IPS-NIHi11 (cell line): Measurements from ENCODE around the gene SLC8A3.

Experiments
- DNase-seq: peaks from one replicate; pipeline ENCODE4 v3.0.0; 2012; ENCODE audit warnings: mixed read lengths, low spot score

SLC8A3 gene

DNA sequence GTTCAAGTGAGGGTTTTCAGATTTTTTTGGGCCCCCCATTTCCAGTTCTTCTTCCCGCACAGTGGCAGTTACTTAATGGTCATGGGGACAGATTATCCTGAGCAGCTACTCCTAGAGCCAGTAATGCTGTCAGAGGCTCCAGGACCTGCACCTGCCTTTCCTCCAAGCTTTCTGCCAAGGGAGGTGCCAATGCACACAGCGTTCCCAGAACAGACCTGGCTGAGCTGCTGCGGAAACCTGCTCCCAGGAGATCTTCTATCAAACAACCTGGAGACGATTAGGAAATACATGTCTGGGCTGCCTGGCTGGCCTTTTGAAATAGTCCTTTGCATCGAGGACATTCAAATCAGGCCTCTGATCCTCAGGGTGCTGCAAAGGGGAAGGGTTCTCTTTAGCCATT is 120.9 kb downstream of the SLC8A3 start:
- no peak for DNase-seq

DNA sequence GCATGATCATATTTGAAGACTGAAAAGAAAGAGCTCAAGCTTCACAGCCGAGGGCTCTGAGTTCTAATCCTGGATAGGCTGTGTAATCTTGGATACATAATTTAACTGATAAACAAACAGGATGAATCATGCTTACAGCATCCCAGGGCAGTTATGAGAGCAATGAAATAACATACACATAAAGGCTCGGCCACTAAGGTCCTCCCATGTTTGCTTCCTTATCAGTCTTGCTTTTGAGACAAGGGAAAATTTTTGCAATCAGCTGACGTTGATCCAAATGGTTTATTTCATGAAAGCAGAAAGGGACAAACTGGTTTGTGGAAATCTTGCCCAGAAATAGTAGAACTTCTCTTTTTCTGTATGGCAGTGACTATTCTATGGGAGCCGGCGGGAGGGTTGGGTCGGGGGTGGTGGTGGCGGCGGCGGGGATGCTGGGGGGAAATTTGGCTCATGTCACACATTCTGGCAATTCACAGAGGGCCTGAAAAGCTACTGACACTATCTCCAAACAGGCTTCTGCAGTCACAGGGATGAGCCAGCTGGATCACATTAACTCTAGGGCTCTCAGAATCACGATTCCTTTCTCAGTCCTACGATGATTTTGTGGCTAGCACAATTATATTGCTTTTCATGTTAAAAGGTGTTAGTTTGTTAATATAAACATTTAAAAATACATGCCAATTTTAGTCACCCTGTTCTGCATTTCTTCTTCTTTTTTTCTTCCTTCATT is 124.5 kb downstream of the SLC8A3 start:
- no peak for DNase-seq

GRCh38 chr14:70061108-70061507 is 127.6 kb downstream of the SLC8A3 start:
- no peak for DNase-seq

DNA sequence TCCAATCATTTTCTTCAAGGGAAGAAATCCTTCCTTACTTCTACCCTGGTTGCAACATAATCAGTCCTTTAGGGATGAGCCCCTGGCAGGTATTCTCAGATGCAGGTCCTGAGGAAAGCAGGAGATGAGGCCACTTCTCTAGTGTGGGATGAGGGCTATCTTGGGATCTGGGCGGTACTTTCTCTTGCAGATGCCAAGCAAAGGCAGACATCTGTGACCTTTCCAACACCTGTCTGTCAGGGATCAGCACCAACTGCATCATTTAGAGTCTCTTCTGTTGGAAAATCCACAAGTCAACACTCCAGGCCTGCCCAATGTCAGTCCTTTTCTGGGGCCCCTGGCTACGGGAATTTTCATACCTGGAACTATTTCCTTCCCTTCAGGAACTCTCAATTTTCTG is 129.2 kb downstream of the SLC8A3 start:
- no peak for DNase-seq

DNA sequence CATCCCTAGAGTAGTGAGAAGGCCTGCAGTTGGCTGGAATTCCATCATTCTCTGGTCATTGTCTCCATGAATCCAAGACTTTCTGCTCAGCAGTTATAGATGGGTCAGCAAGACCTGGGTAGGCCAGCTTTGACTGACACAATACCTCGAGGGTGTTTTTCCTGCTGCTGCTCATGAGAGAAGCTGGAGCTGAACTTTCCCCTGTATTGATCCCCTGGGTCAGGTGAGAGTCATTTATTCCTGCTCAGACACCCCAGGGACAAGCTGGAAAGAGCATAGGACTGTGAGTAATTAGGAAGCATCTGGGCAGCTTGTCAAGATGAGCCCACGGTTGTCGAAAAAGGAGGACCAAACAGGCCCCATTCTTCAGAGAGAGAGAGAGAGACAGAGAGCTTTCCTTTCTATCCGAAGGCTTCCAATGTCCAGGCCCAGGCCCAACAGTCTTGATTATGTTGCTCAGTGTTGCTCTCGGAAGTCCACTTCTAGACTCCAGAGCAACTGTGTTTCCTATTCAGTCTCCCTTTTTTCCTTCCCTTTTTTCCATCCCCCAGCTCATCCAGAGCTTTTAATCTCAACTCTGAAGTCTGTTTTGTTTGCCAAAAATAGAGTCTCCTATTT is 131.1 kb downstream of the SLC8A3 start:
- DNase-seq = no peak

DNA sequence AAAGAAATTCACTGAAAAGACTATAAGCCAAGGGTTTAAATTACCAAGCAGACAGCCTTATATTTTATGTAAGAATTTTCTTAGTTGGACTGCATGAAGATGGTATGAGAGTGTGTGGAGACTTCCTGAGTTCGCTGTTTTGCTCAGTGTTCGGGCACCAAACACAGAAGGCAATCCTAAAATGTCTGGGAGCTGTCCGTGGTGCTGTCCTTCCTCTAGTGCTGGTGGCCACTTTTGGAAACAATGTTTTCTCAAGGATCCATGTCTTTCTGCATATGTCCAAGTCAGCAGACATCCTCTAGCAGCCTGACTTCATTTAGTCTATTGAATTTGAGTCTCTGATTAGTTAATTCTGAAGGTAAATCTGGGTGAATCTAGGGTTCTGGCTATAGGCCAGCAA is 135.8 kb downstream of the SLC8A3 start:
- DNase-seq = peak; percentile 58

- no peak for DNase-seq
These were observed 138.6 kb downstream of the SLC8A3 start for GRCh38 chr14:70050136-70050535.

- no peak for DNase-seq
These were observed 139.1 kb downstream of the SLC8A3 start for GRCh38 chr14:70049605-70050004.

DNA sequence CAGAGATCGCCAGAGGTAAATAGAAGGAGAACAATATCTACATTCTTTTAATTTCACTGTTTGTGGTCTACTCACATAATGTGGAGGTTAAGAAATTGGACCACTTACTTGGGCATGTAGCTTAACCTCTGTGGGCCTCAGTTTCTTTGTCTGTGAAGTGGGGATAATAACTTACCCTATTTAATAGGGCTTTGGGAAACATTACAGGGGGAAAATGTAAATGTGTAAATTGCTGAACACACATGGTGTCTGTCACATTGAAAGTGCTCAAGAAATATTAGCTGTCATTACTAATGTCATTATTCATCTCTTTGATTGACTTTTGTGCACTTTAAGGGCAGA is 140.5 kb downstream of the SLC8A3 start:
- DNase-seq = no peak

DNA sequence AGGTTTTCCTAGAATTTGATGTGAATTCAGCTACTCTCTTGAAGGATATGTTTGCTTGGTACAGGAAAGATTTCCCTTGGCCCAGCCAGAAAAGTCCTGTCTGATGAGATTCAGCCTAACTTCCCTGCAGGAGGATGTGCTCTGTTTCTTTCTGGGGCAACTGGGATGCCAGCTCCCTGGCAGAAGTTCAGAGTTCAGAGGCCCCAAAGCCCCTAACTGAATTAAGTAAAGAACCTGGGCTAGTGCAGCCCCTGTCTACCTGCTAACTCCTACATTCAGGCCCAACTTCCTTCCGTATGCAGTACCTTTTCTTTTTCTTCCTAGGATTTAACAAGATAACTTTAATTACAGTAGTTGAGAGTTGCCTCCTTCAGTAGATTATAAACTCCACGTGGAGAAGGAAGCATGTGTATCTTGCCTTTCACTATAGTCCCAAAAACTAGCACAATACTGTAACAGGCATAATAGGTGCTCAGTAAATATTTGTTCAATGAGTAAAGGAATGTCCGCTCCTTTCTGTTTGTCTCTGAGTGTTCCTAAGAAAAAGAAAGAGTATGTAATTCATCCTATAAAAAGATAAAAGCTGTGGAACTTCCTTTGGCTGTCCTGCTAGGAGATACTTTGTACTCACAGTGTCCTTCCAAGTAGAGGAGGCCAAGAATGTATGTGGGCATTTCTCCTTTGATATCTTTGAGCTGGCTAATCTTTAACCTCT is 141.0 kb downstream of the SLC8A3 start:
- no peak for DNase-seq

DNA sequence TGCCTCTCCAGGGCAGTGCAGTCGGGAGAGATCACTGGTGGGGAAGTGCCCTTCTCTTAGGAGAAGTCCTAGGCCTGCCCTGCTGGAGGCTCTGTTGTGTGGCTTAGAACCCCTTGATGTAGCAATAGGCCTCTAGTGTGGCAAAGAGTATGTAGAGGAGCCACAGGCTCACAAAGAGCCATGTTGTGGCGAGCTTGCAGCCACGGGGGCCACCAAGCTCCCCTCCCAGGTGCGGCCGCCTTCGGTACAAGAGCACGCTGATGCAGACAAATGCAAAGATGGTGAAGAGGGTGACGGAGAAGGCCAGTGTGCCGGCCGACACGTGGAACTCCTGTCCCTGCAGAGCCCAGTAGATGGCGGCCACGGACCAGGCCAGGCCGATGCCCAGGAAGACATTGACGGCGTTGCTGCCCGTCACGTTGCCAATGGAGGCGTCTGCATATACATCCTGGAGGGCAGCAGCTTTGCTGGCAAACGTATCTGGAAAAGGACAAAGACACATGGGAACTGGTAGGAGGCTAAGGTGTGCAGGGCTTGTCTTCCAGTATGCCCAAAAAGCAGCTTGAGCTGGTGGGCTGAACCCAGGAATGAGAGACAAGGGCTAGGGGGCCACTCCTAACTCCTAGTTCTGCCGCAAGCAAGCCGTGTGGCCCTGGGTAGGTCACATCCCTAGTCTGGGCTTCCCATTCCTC is 142.8 kb downstream of the SLC8A3 start:
- peak; percentile 84 for DNase-seq

DNA sequence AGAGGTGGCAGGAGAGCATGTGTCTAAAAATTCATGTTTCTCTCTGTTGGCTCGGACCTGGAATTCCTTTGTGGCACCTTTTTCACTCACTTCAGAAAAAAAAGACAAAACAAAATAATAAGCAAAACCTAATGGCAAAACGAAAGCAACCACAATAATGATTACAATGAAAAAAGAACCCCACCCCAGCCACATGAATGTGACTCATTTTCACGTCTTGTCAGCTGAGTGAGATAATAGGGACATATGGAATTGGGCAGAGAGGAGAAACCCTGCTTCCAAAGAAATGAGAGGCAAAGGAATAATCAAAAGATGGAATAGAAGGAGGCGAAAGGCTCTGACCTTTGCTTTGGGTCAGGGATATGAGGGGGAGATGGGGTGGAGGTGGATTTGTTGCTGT is 143.4 kb downstream of the SLC8A3 start:
- no peak for DNase-seq

DNA sequence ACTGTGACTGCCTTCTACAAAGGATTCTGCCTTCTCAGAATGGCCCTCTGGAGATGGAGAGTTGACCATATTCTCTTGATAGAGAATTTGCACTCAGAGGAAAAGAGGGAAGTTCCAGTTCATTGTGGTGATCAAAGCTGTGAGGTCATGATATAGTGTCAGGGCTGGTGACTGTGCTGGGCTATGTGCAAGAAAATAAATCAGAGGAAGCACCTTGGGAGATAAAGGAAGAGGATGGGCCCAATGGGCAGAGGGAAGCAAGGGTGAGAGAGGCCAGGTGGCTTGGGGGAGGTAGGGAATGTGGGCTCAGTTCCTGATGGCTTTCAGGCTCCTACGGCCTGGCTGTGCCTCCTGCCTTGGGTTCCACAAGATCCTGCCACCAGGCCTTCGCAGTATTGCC is 145.8 kb downstream of the SLC8A3 start:
- DNase-seq = no peak

GRCh38 chr14:70036665-70037064 is 152.1 kb downstream of the SLC8A3 start:
- DNase-seq = no peak

DNA sequence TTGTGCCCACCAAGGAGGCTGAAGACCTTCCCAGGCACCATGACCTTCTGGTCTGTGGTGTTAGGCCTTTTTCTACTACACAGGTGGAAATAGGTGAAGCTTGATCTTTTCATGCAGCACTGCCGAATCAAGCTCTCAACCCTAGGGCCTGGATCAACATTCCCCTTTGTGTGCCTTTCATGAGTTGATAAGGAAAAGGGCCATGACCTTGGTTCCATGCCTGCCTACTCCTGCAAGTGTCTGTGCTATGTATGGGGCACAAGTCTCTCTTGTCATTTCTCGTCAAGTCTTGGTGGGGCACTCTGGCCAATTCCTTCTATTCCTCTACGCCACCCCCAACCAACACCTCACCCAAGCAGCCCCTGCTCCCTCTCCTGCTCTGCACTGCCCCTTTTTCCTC is 154.5 kb downstream of the SLC8A3 start:
- DNase-seq = no peak

GRCh38 chr14:70033561-70033960 is 155.2 kb downstream of the SLC8A3 start:
- DNase-seq = no peak

DNA sequence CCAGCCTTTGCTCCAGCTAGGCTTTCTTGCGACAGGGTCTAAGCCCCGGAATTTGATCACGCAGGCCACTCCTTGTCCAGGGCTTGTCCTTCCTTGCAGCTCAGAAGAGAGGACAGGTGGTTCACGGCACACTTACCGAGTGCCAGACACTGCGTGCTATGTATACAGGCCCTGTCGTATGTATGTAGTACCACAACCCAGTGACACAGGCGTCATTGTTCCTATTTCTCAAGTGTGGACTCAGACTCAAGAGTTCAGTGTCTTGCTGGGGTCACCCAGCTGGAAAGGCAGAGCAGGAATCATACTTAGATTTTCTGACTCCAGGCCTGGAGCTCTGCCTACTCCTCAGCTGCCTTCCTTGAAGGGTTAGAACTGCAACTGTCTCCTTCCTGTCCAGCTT is 155.6 kb downstream of the SLC8A3 start:
- no peak for DNase-seq

GRCh38 chr14:70032447-70032846 is 156.3 kb downstream of the SLC8A3 start:
- DNase-seq = peak; percentile 64

DNA sequence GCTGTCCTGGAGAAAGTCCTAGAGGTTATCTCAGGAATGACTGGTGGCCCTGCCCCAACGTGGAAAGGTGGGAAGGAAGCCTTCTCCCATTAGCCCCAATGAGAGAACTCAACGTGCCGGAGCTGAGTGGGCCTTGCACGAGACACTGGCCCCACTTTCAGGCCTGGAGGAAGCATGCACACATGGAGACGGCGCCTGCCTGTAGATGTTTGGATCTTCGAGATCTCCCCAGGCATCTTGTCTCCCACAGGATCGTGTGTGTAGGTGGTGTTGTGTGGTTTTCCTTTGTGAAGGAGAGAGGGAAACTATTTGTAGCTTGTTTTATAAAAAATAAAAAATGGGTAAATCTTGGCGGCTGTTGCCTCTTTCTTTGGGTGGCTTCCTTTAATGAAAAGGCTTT is 156.7 kb downstream of the SLC8A3 start:
- no peak for DNase-seq

DNA sequence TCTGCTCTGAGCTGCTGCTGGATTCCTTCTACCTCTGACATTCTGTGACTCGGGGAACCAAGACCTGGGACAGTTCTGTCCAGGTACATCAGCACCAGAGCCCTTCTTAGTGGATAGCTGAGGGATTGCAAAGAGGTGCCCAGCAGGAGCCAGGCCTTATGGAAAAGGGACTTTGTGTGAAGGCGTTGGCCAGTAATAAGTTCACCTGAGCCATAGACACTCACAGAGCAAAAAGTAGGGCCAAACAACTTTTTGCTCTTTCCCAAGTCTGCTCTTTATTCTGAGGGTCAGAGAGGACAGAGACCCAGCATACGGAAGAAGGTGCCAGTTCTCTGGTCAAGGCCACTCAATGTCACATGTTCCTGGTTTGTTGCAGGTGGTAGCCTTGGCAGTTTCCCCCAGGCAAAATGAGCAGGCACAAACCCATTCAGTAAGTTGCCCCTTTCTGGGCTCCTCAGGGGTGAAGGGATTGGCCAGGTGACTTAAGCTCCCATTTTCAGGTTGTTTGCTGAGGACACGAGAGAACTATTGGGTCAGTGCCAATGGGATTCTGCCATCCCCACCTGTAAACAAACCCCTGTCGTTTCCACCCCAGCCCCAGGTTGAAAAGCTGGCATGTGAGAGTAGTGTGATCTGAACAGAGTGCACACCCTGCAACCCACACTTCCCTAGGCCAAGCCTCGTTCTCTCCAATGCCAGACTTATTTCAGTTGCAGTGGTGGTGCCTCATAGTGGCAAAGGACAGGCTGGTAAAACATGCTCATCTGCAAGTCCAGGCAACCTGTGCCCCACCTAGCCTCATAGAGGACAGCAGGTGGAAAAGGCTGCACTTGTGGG is 159.2 kb downstream of the SLC8A3 start:
- no peak for DNase-seq

DNA sequence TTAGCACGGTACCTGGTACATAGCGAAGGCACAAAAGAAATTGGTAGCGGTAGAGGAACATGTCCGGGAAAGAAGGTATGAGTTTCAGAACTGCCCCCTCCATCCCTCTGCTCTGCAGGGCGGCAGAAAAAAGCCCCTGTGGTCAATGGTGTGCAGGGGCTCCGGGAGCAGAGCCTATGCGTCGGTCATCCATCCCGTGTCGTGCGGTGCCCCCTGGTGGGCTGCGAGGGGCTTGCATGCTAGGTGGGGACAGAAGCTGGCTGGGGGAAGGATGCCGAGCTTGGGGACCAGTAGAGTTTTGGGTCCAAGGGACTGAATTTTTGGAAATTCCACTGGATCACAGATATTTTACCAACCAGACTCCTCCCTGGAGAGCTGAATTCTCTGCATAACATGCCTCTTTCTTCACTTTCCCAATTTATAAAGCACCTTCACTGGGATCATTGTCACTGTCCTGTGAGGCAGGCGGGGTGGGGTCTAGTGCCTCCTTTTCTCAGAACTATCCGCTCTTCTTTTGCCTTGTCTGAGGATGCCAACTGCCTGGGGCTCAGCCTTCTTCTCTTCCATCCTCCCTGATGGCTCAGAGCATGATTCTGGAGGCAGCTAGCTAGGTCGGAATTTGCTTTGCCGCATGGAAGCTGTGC is 160.8 kb downstream of the SLC8A3 start:
- DNase-seq = peak; percentile 91
